Neural progenitor cell (in vitro differentiated cells): ENCODE results near the gene ANKRD36.
"Not testable (repeated sequence)": the region's sequence is repeated elsewhere in the genome, so short reads cannot be mapped to it uniquely, and the experiment has no call there.

ENCODE experiments used
- EZH2 ChIP-seq: fragments of 200-600 bp; sonication (generic); IDR thresholded peaks from 2 replicates; pipeline ENCODE4 v1.6.1; 2017; ENCODE audit warnings: antibody characterized with exemption, mild to moderate bottlenecking, moderate library complexity
- EZH2phosphoT487 ChIP-seq: fragments of 200-600 bp; sonication (generic); IDR thresholded peaks from 2 replicates; pipeline ENCODE4 v1.6.1; 2017; ENCODE audit warnings: antibody characterized with exemption
- TF ChIP-seq, protein P1 (sequence below): fragments of 200-600 bp; sonication (generic); IDR thresholded peaks from 2 replicates; pipeline ENCODE4 v1.5.1; 2017; ENCODE audit warnings: antibody characterized with exemption, mild to moderate bottlenecking

DNA sequence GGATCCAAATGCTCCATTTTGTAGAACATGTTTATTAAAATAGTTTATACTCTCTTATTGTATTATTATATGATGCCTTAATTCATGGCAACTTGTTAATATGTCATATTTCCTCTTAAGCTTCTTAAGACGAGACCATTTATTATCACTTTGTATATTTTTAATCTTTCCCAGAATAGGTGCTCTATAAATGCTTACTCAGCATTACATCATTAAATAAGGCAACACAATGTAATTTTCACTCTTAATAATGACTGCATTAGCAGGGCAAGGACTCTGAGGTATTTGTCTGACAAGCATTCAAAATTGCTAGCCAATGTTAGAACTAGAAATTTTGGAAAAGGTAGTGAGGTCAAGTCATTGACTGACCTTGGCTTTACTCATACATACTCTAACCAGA lies 180.7 kb downstream of the ANKRD36 start:
- TF ChIP-seq, protein P1, sequence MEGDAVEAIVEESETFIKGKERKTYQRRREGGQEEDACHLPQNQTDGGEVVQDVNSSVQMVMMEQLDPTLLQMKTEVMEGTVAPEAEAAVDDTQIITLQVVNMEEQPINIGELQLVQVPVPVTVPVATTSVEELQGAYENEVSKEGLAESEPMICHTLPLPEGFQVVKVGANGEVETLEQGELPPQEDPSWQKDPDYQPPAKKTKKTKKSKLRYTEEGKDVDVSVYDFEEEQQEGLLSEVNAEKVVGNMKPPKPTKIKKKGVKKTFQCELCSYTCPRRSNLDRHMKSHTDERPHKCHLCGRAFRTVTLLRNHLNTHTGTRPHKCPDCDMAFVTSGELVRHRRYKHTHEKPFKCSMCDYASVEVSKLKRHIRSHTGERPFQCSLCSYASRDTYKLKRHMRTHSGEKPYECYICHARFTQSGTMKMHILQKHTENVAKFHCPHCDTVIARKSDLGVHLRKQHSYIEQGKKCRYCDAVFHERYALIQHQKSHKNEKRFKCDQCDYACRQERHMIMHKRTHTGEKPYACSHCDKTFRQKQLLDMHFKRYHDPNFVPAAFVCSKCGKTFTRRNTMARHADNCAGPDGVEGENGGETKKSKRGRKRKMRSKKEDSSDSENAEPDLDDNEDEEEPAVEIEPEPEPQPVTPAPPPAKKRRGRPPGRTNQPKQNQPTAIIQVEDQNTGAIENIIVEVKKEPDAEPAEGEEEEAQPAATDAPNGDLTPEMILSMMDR = not testable (repeated sequence)
- TF ChIP-seq EZH2phosphoT487, EZH2: not testable (repeated sequence)
